T-helper 2 cell (primary cell): ENCODE data around the gene MAP3K2.

Experiments
- DNase-seq, 5 experiments: peaks; one replicate each; pipeline versions ENCODE4 v3.0.0 to v3.0.0-alpha.2; 2012 to 2022

Gene MAP3K2

GRCh38 chr2:127283275-127283674 is 104.5 kb downstream of the MAP3K2 start:
- DNase-seq = no peak

DNA sequence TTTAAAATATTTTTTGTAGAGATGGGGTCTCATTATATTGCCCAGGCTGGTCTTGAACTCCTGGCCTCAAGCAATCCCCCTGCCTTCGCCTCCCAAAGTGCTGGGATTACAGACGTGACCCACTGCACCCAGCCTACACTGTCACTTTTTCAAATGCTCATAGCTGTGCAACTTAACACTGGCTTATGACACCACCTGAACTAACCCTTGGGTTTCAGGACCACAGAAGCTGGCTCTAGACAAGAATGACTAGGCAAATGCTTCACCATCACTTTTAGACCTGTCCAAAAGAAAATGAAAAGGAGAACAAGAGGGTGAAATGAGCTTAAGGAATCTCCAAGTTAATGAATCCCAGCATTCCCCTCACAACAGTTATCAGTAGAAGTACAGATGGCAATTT is 107.1 kb downstream of the MAP3K2 start:
- no peak for DNase-seq

DNA sequence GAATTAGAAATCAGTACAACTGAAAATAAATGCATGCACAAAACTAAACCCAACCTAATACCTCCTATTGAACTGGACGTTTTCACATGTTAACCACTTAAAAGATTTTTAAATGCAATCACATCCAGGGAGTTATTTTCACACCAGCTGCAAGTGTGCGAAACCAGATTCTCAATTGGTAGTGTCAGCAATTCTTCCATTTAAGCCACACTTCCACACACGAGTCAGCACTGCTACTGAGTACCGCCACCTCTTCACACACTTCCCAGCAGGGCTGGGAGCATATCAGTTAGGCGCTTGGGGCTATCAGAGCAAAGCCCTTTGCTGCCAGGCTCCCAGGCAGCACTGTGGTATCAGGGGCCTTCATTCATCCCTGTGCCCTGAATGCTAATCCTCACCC is 108.0 kb downstream of the MAP3K2 start:
- no peak for DNase-seq

GRCh38 chr2:127278959-127279358 is 108.8 kb downstream of the MAP3K2 start:
- DNase-seq = no peak

GRCh38 chr2:127277028-127277427 is 110.7 kb downstream of the MAP3K2 start:
- no peak for DNase-seq

DNA sequence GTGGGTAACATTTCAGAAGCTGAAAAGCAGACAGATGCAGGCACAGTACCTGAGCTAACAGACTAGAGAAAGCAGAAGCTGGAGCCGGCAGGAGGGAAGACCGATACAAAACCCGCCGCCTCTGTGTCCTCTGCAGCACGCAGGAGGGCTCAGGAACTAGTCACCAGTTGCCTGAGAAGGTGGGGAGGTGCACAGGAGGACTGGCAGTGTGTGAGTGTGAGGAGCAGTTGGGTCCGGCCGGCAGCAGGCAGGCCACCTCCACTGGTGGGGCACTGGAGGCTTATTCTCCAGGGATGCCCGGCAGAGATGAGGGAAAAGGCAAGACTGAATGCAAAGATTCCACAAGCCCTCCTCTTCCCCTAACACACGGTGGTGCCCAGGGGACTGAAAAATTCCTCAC is 112.0 kb downstream of the MAP3K2 start:
- DNase-seq = no peak

DNA sequence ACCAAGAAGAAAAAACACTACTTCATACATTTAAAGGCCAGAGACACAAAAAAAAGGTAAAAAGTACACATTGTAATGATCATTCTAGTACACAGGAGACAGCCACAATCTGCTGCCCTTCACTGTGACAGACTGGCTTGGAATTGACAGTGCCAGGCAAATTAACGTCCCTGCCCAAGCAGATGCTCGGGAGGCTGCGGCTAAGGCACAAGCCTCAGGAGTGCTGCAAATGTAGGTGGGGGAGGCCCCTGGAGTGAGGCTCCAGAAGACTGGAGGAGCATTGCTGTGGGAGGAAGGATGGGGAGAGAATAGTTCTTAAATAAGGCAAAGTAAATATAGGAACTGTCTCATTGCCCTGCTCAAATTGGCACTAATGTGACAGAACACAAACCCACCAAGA is 112.4 kb downstream of the MAP3K2 start:
- DNase-seq = no peak

GRCh38 chr2:127270663-127271062 is 117.1 kb downstream of the MAP3K2 start:
- no peak for DNase-seq

GRCh38 chr2:127261804-127262406 is 125.9 kb downstream of the MAP3K2 start:
- DNase-seq = no peak

DNA sequence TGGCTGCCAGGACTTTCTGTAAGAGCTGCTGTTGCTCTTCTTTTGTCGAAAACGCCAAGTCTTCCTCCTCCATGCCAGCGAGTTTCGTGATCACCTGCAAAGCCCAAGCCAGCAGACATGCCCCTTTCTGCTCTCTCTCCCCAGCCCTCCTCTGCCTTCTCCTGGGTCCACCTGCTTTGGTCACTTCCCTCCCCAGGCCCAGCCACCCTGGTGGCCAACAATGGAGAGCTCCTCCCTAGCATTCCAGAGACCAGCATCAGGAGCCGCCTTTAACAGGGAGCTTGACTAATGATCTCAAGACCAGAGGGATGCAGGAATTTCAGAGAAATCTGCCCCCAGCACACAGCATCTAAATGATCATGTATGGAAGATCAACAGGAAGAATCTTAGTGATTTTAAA is 128.4 kb downstream of the MAP3K2 start:
- DNase-seq = no peak

- DNase-seq = no peak
Observed at GRCh38 chr2:127256866-127257265, 130.9 kb downstream of the MAP3K2 start.

- DNase-seq = no peak
Observed at GRCh38 chr2:127256381-127256780, 131.4 kb downstream of the MAP3K2 start.

DNA sequence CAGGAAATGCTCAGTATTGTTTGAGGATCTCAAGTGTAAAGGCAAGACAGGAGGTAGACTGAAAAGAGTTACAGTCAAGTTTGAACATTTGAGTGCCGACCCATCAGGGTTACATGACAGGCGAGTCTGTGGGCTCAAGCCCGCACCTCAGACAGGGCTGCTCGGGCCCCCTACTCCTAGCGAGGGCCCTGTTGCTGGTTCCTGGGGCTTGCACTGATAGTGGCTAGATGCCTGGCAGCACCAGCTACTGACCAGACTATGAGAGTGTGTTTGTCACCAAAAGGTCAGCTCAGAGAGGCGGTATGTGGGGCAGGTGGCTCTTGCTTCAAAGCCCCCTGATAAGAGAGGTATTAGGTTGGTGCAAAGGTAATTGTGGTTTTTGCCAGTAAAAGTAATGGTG is 132.1 kb downstream of the MAP3K2 start:
- no peak for DNase-seq

DNA sequence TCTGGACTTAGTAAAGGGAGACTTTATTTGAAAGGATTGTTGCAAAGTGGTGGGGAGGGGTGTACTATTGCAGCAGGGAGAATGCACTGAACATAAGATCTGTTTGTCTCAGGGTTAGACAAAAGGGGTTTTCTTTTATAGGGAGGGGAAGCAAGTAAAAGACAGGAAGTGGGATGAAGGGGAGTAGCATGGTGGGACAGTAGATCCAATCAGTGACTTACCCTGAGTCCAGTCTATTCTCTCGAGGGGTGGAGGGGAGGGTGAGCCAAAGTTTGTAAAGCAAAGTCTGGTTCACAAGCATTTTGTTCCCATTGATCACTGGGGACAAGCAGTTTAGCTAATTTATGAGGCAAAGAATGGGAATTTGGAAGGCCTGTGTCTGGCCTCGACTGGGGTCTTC is 132.6 kb downstream of the MAP3K2 start:
- DNase-seq = no peak

- DNase-seq = no peak
Observed at GRCh38 chr2:127254386-127254981, 133.3 kb downstream of the MAP3K2 start.
